Hepatocyte (in vitro differentiated cells): ENCODE results near the gene MCF2L2. TPM values are rescaled to one million over a fixed set of nuclear protein-coding genes. Genes with fewer than 3 reads are reported as not detected.
A peak's percentile ranks its signal among the peaks of the same experiment; 100 is the strongest.
"Not testable (repeated sequence)": the region's sequence is repeated elsewhere in the genome, so short reads cannot be mapped to it uniquely, and the experiment has no call there.

ENCODE experiments used
- DNase-seq: peaks from one replicate; pipeline ENCODE4 v3.0.0-alpha.2; 2016; ENCODE audit warnings: low spot score
- H2AFZ ChIP-seq: fragments of 200-600 bp; sonication (generic); 2 replicates; pipeline ENCODE4 v1.6.0; 2016; ENCODE audit warnings: antibody characterized with exemption, mild to moderate bottlenecking
- H3K27ac ChIP-seq: fragments of 200-600 bp; sonication (generic); 2 replicates; pipeline ENCODE4 v1.5.1; 2016; ENCODE audit warnings: mild to moderate bottlenecking
- H3K27me3 ChIP-seq: fragments of 200-600 bp; sonication (generic); 2 replicates; pipeline ENCODE4 v1.6.1; 2016
- H3K36me3 ChIP-seq: fragments of 200-600 bp; sonication (generic); replicated peaks from 2 replicates; pipeline ENCODE4 v1.5.1; 2016; ENCODE audit warnings: low read depth; ENCODE audit not compliant: insufficient read depth
- H3K4me1 ChIP-seq: fragments of 200-600 bp; sonication (generic); 2 replicates; pipeline ENCODE4 v1.5.1; 2016; ENCODE audit warnings: mild to moderate bottlenecking, moderate library complexity; ENCODE audit not compliant: insufficient read depth
- H3K4me2 ChIP-seq: fragments of 200-600 bp; sonication (generic); 2 replicates; pipeline ENCODE4 v1.6.0; 2016
- H3K4me3 ChIP-seq: fragments of 200-600 bp; sonication (generic); 2 replicates; pipeline ENCODE4 v1.5.1; 2016; ENCODE audit warnings: mild to moderate bottlenecking
- H3K79me2 ChIP-seq: fragments of 200-600 bp; sonication (generic); 2 replicates; pipeline ENCODE4 v1.6.0; 2017; ENCODE audit warnings: mild to moderate bottlenecking
- H3K9me2 ChIP-seq: fragments of 200-600 bp; sonication (generic); replicated peaks from 2 replicates; pipeline ENCODE4 v1.6.0; 2017; ENCODE audit warnings: mild to moderate bottlenecking; ENCODE audit not compliant: insufficient read depth
- H3K9me3 ChIP-seq: fragments of 200-600 bp; sonication (generic); 2 replicates; pipeline ENCODE4 v1.5.1; 2016; ENCODE audit warnings: low read depth, mild to moderate bottlenecking
- H4K20me1 ChIP-seq: fragments of 200-600 bp; sonication (generic); 2 replicates; pipeline ENCODE4 v1.6.0; 2016; ENCODE audit warnings: mild to moderate bottlenecking; ENCODE audit not compliant: insufficient read depth, poor library complexity, severe bottlenecking
- CTCF ChIP-seq: fragments of 200-600 bp; sonication (generic); IDR thresholded peaks from 2 replicates; pipeline ENCODE4 v1.5.1; 2016; ENCODE audit warnings: antibody characterized with exemption, mild to moderate bottlenecking; ENCODE audit not compliant: poor library complexity
- EZH2 ChIP-seq: fragments of 200-600 bp; sonication (generic); IDR thresholded peaks from 2 replicates; pipeline ENCODE4 v1.6.1; 2016; ENCODE audit warnings: antibody characterized with exemption, mild to moderate bottlenecking, borderline replicate concordance
- EZH2phosphoT487 ChIP-seq: fragments of 200-600 bp; sonication (generic); IDR thresholded peaks from one replicate; pipeline ENCODE4 v1.6.1; 2018; ENCODE audit warnings: antibody characterized with exemption, mild to moderate bottlenecking, low read depth, moderate library complexity; ENCODE audit not compliant: unreplicated experiment, severe bottlenecking
- WGBS: methylation state at CpG from one replicate; pipeline ENCODE4 v1.1.6; 2016; ENCODE audit warnings: low lambda C conversion rate; ENCODE audit errors: missing lambda C conversion rate; 5-methylcytosine and 5-hydroxymethylcytosine counted together
- polyA plus RNA-seq: library from polyadenylated mRNA; unstranded; fragments of >200 nt; fragmentation: Nextera tagmentation; extraction: Ambion mirVana; gene quantifications from 2 replicates; pipeline ENCODE4 v1.2.1, GENCODE V29; 2016
- total RNA-seq: library from RNA; depleted of rRNA; stranded (reverse); fragments of >200 nt; gene quantifications from 2 replicates; pipeline ENCODE4 v1.2.3, GENCODE V29; 2014

MCF2L2 gene
- total and polyA plus RNA-seq, 2 experiments from 2014 or later: 0.17 to 0.63 TPM

DNA sequence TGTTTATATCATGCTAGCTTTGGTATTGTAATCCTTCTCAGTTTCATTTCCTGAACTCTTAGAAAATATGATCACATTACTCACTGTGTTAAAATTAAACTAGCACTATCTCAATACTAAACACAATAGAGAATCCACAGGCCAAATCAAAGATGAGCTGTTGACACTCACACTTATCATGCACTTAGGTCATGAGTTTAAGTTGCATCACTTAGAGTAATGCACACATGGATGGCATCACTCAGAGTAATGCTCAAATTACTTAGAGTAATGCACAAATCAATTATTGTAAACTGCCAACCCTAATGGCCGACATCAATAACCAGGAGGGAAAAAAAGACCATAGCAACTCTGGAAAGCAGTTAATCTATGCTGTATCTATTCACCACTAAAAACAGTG lies 40.0 kb upstream of the MCF2L2 start:
- TF ChIP-seq EZH2 (no peak), CTCF (no peak), EZH2phosphoT487 (no peak)
- no peak overlapping the region for H3K27ac ChIP-seq
- no peak overlapping the region for H2AFZ ChIP-seq
- no peaks in the 10 kb centered on the region for H3K79me2 ChIP-seq
- no peaks in the 10 kb centered on the region for H3K4me1 ChIP-seq
- H3K9me3 ChIP-seq: no peaks in the 10 kb centered on the region
- WGBS: 94% methylated on average over 1 of the region's 1 CpG
- no peak overlapping the region for H3K4me2 ChIP-seq
- H3K4me3 ChIP-seq: no peak overlapping the region
- H3K9me2 ChIP-seq: no peaks in the 10 kb centered on the region
- no peaks in the 10 kb centered on the region for H4K20me1 ChIP-seq
- H3K27me3 ChIP-seq: no peaks in the 10 kb centered on the region
- DNase-seq: no peak
- H3K36me3 ChIP-seq: no peaks in the 10 kb centered on the region

DNA sequence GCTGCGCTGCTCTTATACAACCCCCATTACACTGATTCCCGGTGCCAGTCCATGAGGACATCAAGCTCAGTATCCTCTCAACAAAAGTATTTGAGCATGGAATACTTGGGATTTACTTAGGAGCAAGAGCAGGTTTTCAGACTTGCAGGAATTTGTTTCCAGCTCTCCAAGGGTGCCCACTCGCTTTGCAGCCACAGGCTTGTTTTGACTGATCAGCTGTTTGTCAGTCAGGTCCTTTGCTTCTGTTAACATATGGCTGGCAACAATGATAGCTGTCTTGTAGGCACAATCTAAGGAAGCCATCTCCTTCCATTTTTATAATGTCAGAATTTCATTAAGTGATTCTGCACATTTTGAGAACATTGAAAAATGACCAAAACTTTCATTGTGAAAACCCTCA lies 38.2 kb upstream of the MCF2L2 start:
- Histone ChIP-seq H3K9me2 (no peaks in the 10 kb centered on the region), H2AFZ (no peak overlapping the region), H3K9me3 (no peaks in the 10 kb centered on the region), H3K4me1 (no peaks in the 10 kb centered on the region), H3K36me3 (no peaks in the 10 kb centered on the region), H3K27me3 (no peaks in the 10 kb centered on the region), H3K27ac (no peak overlapping the region), H3K4me2 (no peak overlapping the region), H3K4me3 (no peak overlapping the region), H4K20me1 (no peaks in the 10 kb centered on the region), H3K79me2 (no peaks in the 10 kb centered on the region)
- DNase-seq: no peak
- WGBS: 79% methylated on average over 3 of the region's 3 CpGs
- no peak for TF ChIP-seq EZH2phosphoT487

- not testable (repeated sequence) for H3K36me3 ChIP-seq, H3K79me2 ChIP-seq, H3K4me3 ChIP-seq, H3K4me1 ChIP-seq, H3K27me3 ChIP-seq, H4K20me1 ChIP-seq, H3K4me2 ChIP-seq, H3K9me2 ChIP-seq, H2AFZ ChIP-seq, DNase-seq, H3K27ac ChIP-seq, H3K9me3 ChIP-seq
- WGBS: 88% methylated on average over 13 of the region's 13 CpGs
Measured at GRCh38 chr3:183465710-183466109, 37.3 kb upstream of the MCF2L2 start.

- Histone ChIP-seq H3K9me2 (no peaks in the 10 kb centered on the region), H3K4me1 (no peaks in the 10 kb centered on the region), H3K27ac (no peak overlapping the region), H3K4me2 (no peak overlapping the region), H3K4me3 (no peak overlapping the region), H3K79me2 (no peaks in the 10 kb centered on the region), H3K36me3 (no peaks in the 10 kb centered on the region), H3K27me3 (no peaks in the 10 kb centered on the region), H2AFZ (no peak overlapping the region), H3K9me3 (no peaks in the 10 kb centered on the region), H4K20me1 (no peaks in the 10 kb centered on the region)
- 67% methylated on average over 2 of the region's 2 CpGs for WGBS
- no peak for TF ChIP-seq EZH2
- no peak for TF ChIP-seq EZH2phosphoT487
- no peak for TF ChIP-seq CTCF
- DNase-seq: peak; percentile 23
Measured at GRCh38 chr3:183464480-183464879, 36.1 kb upstream of the MCF2L2 start.
